ENCODE data around the gene LSAMP. TPM values are rescaled to one million over a fixed set of nuclear protein-coding genes. Genes with fewer than 3 reads are reported as not detected.

The LSAMP gene
- total RNA-seq, 1 donor from 2014 or later = 3.9 TPM

DNA sequence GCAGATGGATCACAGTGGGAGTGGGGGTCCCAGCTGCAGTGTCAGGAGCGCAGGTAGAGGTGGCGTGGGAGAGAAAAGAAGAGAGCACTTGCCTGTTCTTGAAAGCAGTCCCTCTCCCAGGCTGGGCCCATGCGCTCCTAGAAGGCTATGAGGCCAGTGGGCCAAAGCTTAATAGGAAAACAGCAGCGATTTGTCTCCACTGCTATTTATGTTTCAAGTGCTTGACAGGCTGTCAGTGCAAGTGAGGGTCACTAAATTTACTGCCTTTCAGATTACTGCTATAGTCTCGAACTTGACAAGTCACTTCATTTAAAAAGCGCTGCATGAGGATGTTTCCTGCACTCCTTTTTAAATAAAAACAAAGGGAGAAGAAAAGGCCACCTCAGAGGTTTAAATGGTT lies 582.4 kb downstream of the LSAMP start:
- H3K9me3 ChIP-seq = no peaks in the 10 kb centered on the region
- H3K4me3 ChIP-seq = no peak overlapping the region
- no peak for TF ChIP-seq POLR2AphosphoS5 (IDR thresholded peaks at IDR 0.05; ENCODE audit: insufficient read depth in 1 of 2, low read depth in 1 of 2)
- TF ChIP-seq, protein P1, sequence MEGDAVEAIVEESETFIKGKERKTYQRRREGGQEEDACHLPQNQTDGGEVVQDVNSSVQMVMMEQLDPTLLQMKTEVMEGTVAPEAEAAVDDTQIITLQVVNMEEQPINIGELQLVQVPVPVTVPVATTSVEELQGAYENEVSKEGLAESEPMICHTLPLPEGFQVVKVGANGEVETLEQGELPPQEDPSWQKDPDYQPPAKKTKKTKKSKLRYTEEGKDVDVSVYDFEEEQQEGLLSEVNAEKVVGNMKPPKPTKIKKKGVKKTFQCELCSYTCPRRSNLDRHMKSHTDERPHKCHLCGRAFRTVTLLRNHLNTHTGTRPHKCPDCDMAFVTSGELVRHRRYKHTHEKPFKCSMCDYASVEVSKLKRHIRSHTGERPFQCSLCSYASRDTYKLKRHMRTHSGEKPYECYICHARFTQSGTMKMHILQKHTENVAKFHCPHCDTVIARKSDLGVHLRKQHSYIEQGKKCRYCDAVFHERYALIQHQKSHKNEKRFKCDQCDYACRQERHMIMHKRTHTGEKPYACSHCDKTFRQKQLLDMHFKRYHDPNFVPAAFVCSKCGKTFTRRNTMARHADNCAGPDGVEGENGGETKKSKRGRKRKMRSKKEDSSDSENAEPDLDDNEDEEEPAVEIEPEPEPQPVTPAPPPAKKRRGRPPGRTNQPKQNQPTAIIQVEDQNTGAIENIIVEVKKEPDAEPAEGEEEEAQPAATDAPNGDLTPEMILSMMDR (IDR thresholded peaks at IDR 0.05) = no peak
- TF ChIP-seq POLR2A (IDR thresholded peaks at IDR 0.05) = no peak
- no peak for DNase-seq (ENCODE audit: extremely low spot score in 2 of 2)
- no peak overlapping the region for H3K27ac ChIP-seq
- intact Hi-C loops (cut with DNase I) = no loop called here
- no peaks in the 10 kb centered on the region for H3K27me3 ChIP-seq
- no peaks in the 10 kb centered on the region for H3K36me3 ChIP-seq
- H3K4me1 ChIP-seq = no peaks in the 10 kb centered on the region

DNA sequence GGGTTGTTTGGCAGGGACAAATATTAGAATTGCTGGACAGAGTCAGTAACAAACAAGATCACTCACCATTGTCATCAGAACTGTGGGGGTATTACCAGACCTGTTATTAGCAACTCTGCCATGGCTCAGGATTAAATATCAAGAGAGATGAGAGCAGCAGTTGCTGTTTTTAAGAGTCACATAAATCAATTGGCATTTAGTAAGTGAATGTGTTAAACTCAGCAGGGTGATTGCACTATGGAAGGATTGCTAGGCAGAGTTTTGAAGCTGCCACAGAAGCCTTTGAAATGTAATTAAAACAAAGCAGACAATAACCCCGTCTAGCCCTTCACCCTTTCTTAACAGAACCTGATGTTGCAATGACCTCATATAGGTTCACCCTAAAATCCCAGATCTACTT lies 583.2 kb downstream of the LSAMP start:
- intact Hi-C loops (cut with DNase I) = no loop called here
- H3K4me1 ChIP-seq = no peaks in the 10 kb centered on the region
- TF ChIP-seq, protein P1 (IDR thresholded peaks at IDR 0.05) = no peak
- TF ChIP-seq POLR2AphosphoS5 (IDR thresholded peaks at IDR 0.05; ENCODE audit: insufficient read depth in 1 of 2, low read depth in 1 of 2) = no peak
- no peak for TF ChIP-seq POLR2A (IDR thresholded peaks at IDR 0.05)
- no peaks in the 10 kb centered on the region for H3K36me3 ChIP-seq
- H3K9me3 ChIP-seq = no peaks in the 10 kb centered on the region
- H3K27ac ChIP-seq = no peak overlapping the region
- no peaks in the 10 kb centered on the region for H3K27me3 ChIP-seq
- DNase-seq (ENCODE audit: extremely low spot score in 2 of 2) = no peak
- H3K4me3 ChIP-seq = no peak overlapping the region

DNA sequence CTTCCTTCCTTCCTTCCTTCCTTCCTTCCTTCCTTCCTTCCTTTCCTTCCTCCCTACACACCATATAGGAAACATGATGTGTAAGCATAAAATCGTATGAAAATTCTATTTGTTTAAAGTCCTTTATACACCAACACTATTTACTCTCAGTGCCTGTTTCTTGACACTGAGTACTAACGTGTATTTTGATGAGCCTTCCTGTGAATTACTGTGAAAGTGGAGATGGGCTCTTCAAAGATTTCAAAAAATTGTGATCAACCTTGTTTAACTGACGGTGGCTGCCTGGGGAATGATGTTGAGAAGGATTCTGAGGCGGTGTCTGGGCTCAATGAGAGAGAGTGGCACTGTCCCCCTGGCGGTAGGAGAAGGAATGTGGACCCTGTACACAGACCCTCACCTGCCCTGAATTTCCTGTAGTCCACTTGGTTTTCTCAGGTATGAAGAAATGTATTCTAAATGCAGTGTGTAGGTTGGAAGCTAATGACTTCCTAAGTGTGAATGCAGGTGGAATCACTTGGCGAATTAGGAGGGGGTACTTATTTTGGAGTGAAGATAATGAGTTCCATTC lies 584.0 kb downstream of the LSAMP start:
- intact Hi-C loops (cut with DNase I) = no loop called here

DNA sequence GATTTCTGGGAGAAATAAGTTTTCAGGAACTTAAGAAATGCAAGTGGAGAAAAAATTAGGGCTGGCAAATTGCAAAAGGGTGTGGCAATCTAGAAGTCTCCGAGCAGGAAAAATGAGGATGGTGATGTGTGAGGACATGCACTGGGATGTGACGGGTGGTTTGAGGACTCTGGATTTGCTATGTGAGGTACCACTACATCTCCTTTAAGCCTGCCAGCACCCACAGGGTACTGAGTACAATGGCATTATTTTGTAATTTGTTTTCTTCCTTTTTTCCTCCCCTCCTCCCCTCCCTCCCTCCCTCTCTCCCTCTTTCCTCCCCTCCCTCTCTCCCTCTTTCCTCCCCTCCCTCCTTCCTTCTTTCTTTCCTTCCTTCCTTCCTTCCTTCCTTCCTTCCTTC lies 584.5 kb downstream of the LSAMP start:
- Histone ChIP-seq H3K4me1 (no peaks in the 10 kb centered on the region), H3K27ac (no peak overlapping the region), H3K27me3 (no peaks in the 10 kb centered on the region), H3K36me3 (no peaks in the 10 kb centered on the region), H3K9me3 (no peaks in the 10 kb centered on the region), H3K4me3 (no peak overlapping the region)
- TF ChIP-seq POLR2AphosphoS5 (IDR thresholded peaks at IDR 0.05; ENCODE audit: insufficient read depth in 1 of 2, low read depth in 1 of 2) (no peak), POLR2A (IDR thresholded peaks at IDR 0.05) (no peak)
- TF ChIP-seq, protein P1 (IDR thresholded peaks at IDR 0.05) = no peak
- no peak for DNase-seq (ENCODE audit: extremely low spot score in 2 of 2)
- intact Hi-C loops (cut with DNase I) = no loop called here

More for the DNA sequence above, 584.0 kb downstream of the LSAMP start:
- Histone ChIP-seq H3K9me3 (no peaks in the 10 kb centered on the region), H3K27ac (no peak overlapping the region), H3K4me3 (no peak overlapping the region), H3K4me1 (no peaks in the 10 kb centered on the region), H3K36me3 (no peaks in the 10 kb centered on the region), H3K27me3 (no peaks in the 10 kb centered on the region)
- no peak for TF ChIP-seq POLR2AphosphoS5 (IDR thresholded peaks at IDR 0.05; ENCODE audit: insufficient read depth in 1 of 2, low read depth in 1 of 2)
- TF ChIP-seq, protein P1 (IDR thresholded peaks at IDR 0.05) = no peak
- TF ChIP-seq POLR2A (IDR thresholded peaks at IDR 0.05) = no peak
- no peak for DNase-seq (ENCODE audit: extremely low spot score in 2 of 2)

DNA sequence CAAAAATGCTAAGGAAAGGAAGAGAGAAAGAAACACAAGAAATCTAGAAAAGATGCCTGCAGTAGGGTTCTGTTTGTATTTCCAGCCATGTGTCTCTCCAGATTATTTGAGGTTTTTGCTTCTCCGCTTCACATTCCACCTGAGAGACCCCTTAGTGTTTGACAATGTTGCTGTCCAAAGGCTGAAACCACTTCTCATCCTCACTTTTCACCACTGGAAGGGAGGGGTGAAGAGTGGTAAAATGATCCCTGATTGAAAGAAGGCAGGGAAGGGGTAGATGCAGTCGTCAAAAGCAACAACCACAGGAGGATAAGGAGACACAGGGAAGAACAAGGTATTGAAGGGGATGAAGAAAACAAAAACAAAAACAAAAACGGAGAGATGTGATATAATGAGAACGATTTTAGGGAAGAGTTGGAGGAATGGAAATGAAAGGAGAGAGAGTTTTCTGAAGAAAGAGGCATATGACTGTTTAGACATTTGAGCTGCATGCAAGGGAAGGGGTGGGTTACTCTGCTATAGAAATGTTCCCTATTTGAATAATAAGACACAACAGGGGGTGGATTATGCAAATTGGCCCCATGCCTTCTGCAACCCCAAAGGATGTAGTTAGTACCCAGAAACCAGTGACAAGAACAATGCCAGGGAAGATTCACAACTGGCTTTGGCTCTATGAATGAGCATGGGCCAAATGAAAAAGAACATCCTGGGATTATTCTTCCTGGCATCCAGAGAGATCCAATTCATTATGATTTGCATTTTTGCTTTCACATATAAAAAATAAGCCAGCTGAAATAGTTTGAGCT lies 586.1 kb downstream of the LSAMP start:
- Histone ChIP-seq H3K27ac (no peak overlapping the region), H3K4me3 (no peak overlapping the region), H3K36me3 (no peaks in the 10 kb centered on the region), H3K27me3 (no peaks in the 10 kb centered on the region), H3K9me3 (no peaks in the 10 kb centered on the region), H3K4me1 (no peaks in the 10 kb centered on the region)
- TF ChIP-seq POLR2A (IDR thresholded peaks at IDR 0.05) = no peak
- intact Hi-C loops (cut with DNase I) = no loop called here
- DNase-seq (ENCODE audit: extremely low spot score in 2 of 2) = no peak
